ENCODE measurements around the gene CBX1. TPM values are rescaled to one million over a fixed set of nuclear protein-coding genes. Genes with fewer than 3 reads are reported as not detected.

CBX1 gene
- total and polyA plus RNA-seq, 2 of the 13 experiments (the other 11 are each of a cell fraction or from before 2014, with no cell fraction given), result 17.8 to 108 TPM

DNA sequence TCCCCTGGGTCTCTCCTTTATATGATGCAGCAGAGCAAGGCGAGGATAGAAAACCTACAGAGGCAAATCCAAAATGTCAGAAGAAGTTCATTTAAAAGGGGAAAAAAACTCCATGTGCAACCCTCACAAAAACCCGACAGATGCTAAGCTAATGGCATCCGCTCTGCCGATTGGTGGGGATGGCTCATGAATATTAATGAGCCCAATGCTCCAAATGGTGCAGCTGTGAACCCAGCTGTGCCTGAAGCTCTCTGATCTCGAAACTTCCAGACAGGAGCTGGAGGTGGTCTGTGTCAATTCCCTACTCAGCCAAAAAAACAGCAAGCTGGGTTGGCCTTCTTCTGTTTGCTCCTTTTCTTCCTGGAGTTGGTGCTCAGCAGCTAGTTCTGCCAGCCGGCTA lies 21.8 kb upstream of the CBX1 start:
- Histone ChIP-seq H3K4me1 (ENCODE audit: insufficient read depth, low read length) (no peaks in the 10 kb centered on the region), H3K4me2 (ENCODE audit: low read depth, low read length) (no peak overlapping the region), H3K36me3 (replicated peaks in 1 of 2; ENCODE audit: control insufficient read depth in 1 of 2, insufficient read depth in 2 of 2, low read length in 2 of 2) (peaks cover 11 to 37% of the 10 kb centered on the region in 2 experiments; a peak in 4 of 5 replicates), H3K9me3 (ENCODE audit: low read length) (no peaks in the 10 kb centered on the region), H2AFZ (ENCODE audit: low read length) (no peak overlapping the region), H3K79me2 (ENCODE audit: insufficient read depth, low read length) (no peaks in the 10 kb centered on the region), H3K4me3 (replicated peaks in 1 of 3; ENCODE audit: insufficient read depth in 1 of 3, low read depth in 2 of 3, low read length in 3 of 3) (no peak overlapping the region), H3K27ac (ENCODE audit: extremely low read length, insufficient read depth, low read length) (no peak overlapping the region), H3K27me3 (ENCODE audit: control insufficient read depth in 1 of 2, insufficient read depth in 2 of 2, low read length in 2 of 2) (no peaks in the 10 kb centered on the region), H4K20me1 (ENCODE audit: insufficient read depth, low read length) (no peaks in the 10 kb centered on the region), H3K9ac (ENCODE audit: insufficient read depth, low read depth, low read length) (no peak overlapping the region)
- DNase-seq (ENCODE audit: low spot score) (no peak), FAIRE-seq (no peak), ATAC-seq (no peak)
- intact Hi-C loops (cut with micrococcal nuclease; ENCODE audit: unreplicated experiment), result no loop called here
- in situ Hi-C loops (cut with HindIII; ENCODE audit: extremely low pct_ligation_motif_present, low pct_unique_long_range_greater_than_20kb), result no loop called here
- POLR2A ChIA-PET, result interaction anchor here (1.4 kb wide), 1 partner anchor 15 kb away, joined by 3 read pairs; the partner anchor contains the start of gene SNX11
- CTCF ChIA-PET (ENCODE audit: low intra/inter-chr PET ratio, low total read pairs), result no interaction called here
- TF ChIP-seq ZFYVE20 (CRISPR knock-in tag; IDR thresholded peaks at IDR 0.05; ENCODE audit: borderline replicate concordance, low read depth) (no peak), SMYD3 (CRISPR knock-in tag; IDR thresholded peaks at IDR 0.05) (no peak), FOXP1 (IDR thresholded peaks at IDR 0.05) (no peak), FOXP1 (CRISPR knock-in tag; IDR thresholded peaks at IDR 0.05) (no peak)
- BruUV-seq (replicated peaks), result no TSS peak
- 96% methylated on average over 6 of the region's 6 CpGs for WGBS (ENCODE audit: low lambda C conversion rate)

DNA sequence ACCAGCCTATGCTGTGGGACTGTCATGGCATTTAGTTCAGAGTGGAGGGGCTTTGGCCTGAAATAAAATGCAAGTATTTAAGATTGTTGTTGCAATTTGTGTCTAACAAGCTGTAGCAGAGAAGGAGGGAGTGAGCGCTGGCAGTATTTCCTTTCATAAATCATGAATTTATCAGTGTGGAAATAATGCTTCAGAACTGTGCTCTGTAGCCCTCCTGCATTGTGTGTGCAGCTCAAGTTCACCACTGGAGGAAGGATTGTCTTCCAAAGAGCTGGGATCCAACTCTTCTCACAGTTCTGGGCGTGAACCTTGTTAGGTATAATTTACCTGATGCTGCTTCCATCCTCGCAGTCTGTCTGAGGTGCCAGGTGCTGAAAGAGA lies 21.4 kb upstream of the CBX1 start:
- no peaks in the 10 kb centered on the region for H3K9me3 ChIP-seq (ENCODE audit: low read length)
- CTCF ChIA-PET (ENCODE audit: low intra/inter-chr PET ratio, low total read pairs), result no interaction called here
- no peaks in the 10 kb centered on the region for H3K79me2 ChIP-seq (ENCODE audit: insufficient read depth, low read length)
- TF ChIP-seq FOXC1 (CRISPR knock-in tag; IDR thresholded peaks at IDR 0.05; ENCODE audit: borderline replicate concordance), result no peak
- no peak for TF ChIP-seq HIVEP1 (CRISPR knock-in tag; IDR thresholded peaks at IDR 0.05)
- no peak for TF ChIP-seq KDM6A (CRISPR knock-in tag; IDR thresholded peaks at IDR 0.05; ENCODE audit: low read depth)
- TF ChIP-seq, protein P1, sequence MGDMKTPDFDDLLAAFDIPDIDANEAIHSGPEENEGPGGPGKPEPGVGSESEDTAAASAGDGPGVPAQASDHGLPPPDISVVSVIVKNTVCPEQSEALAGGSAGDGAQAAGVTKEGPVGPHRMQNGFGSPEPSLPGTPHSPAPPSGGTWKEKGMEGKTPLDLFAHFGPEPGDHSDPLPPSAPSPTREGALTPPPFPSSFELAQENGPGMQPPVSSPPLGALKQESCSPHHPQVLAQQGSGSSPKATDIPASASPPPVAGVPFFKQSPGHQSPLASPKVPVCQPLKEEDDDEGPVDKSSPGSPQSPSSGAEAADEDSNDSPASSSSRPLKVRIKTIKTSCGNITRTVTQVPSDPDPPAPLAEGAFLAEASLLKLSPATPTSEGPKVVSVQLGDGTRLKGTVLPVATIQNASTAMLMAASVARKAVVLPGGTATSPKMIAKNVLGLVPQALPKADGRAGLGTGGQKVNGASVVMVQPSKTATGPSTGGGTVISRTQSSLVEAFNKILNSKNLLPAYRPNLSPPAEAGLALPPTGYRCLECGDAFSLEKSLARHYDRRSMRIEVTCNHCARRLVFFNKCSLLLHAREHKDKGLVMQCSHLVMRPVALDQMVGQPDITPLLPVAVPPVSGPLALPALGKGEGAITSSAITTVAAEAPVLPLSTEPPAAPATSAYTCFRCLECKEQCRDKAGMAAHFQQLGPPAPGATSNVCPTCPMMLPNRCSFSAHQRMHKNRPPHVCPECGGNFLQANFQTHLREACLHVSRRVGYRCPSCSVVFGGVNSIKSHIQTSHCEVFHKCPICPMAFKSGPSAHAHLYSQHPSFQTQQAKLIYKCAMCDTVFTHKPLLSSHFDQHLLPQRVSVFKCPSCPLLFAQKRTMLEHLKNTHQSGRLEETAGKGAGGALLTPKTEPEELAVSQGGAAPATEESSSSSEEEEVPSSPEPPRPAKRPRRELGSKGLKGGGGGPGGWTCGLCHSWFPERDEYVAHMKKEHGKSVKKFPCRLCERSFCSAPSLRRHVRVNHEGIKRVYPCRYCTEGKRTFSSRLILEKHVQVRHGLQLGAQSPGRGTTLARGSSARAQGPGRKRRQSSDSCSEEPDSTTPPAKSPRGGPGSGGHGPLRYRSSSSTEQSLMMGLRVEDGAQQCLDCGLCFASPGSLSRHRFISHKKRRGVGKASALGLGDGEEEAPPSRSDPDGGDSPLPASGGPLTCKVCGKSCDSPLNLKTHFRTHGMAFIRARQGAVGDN (CRISPR knock-in tag; IDR thresholded peaks at IDR 0.05), result no peak
- no peak for TF ChIP-seq FOSL1 (CRISPR knock-in tag; IDR thresholded peaks at IDR 0.05; ENCODE audit: borderline replicate concordance)
- no peak for TF ChIP-seq TBX3 (IDR thresholded peaks at IDR 0.05; ENCODE audit: borderline replicate concordance)
- TF ChIP-seq, protein P2, sequence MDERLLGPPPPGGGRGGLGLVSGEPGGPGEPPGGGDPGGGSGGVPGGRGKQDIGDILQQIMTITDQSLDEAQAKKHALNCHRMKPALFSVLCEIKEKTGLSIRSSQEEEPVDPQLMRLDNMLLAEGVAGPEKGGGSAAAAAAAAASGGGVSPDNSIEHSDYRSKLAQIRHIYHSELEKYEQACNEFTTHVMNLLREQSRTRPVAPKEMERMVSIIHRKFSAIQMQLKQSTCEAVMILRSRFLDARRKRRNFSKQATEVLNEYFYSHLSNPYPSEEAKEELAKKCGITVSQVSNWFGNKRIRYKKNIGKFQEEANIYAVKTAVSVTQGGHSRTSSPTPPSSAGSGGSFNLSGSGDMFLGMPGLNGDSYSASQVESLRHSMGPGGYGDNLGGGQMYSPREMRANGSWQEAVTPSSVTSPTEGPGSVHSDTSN (CRISPR knock-in tag; IDR thresholded peaks at IDR 0.05), result no peak
- TF ChIP-seq, protein P3, sequence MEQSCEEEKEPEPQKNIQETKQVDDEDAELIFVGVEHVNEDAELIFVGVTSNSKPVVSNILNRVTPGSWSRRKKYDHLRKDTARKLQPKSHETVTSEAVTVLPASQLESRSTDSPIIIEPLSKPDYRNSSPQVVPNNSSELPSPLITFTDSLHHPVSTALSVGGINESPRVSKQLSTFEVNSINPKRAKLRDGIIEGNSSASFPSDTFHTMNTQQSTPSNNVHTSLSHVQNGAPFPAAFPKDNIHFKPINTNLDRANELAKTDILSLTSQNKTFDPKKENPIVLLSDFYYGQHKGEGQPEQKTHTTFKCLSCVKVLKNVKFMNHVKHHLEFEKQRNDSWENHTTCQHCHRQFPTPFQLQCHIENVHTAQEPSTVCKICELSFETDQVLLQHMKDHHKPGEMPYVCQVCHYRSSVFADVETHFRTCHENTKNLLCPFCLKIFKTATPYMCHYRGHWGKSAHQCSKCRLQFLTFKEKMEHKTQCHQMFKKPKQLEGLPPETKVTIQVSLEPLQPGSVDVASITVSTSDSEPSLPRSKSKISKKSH (CRISPR knock-in tag; IDR thresholded peaks at IDR 0.05; ENCODE audit: borderline replicate concordance), result no peak
- TF ChIP-seq NCOA5 (CRISPR knock-in tag; IDR thresholded peaks at IDR 0.05), result no peak

More for the DNA sequence above, 21.4 kb upstream of the CBX1 start:
- Histone ChIP-seq H3K4me2 (ENCODE audit: low read depth, low read length) (no peak overlapping the region), H3K27ac (ENCODE audit: extremely low read length, insufficient read depth, low read length) (no peak overlapping the region), H3K27me3 (ENCODE audit: control insufficient read depth in 1 of 2, insufficient read depth in 2 of 2, low read length in 2 of 2) (no peaks in the 10 kb centered on the region), H4K20me1 (ENCODE audit: insufficient read depth, low read length) (no peaks in the 10 kb centered on the region), H3K4me1 (ENCODE audit: insufficient read depth, low read length) (no peaks in the 10 kb centered on the region), H3K9ac (ENCODE audit: insufficient read depth, low read depth, low read length) (no peak overlapping the region), H3K4me3 (replicated peaks in 1 of 3; ENCODE audit: insufficient read depth in 1 of 3, low read depth in 2 of 3, low read length in 3 of 3) (no peak overlapping the region), H2AFZ (ENCODE audit: low read length) (no peak overlapping the region), H3K36me3 (replicated peaks in 1 of 2; ENCODE audit: control insufficient read depth in 1 of 2, insufficient read depth in 2 of 2, low read length in 2 of 2) (peaks cover 14 to 41% of the 10 kb centered on the region in 2 experiments)
- POLR2A ChIA-PET, result interaction anchor here (1.4 kb wide), 1 partner anchor 15 kb away, joined by 3 read pairs; the partner anchor contains the start of gene SNX11
- BruUV-seq (replicated peaks), result no TSS peak
- WGBS (ENCODE audit: low lambda C conversion rate), result 96% methylated on average over 3 of the region's 3 CpGs
- DNase-seq (ENCODE audit: low spot score), result no peak
- no peak for FAIRE-seq
- intact Hi-C loops (cut with micrococcal nuclease; ENCODE audit: unreplicated experiment), result no loop called here
- no peak for ATAC-seq
- in situ Hi-C loops (cut with HindIII; ENCODE audit: extremely low pct_ligation_motif_present, low pct_unique_long_range_greater_than_20kb), result no loop called here
